22Rv1 (cell line): ENCODE data around the gene MTOR.
A peak's percentile ranks its signal among the peaks of the same experiment; 100 is the strongest.

Source experiments
- H3K27ac ChIP-seq: fragments of 450-650 bp; 2 replicates; pipeline ENCODE4 v1.5.1; 2017
- ZFX ChIP-seq: fragments of 450-650 bp; IDR thresholded peaks from 2 replicates; pipeline ENCODE4 v1.6.1; 2017; ENCODE audit warnings: antibody characterized with exemption, borderline replicate concordance
- TF ChIP-seq, protein P1 (sequence below): fragments of 450-650 bp; IDR thresholded peaks from 2 replicates; pipeline ENCODE4 v1.5.1; 2017; ENCODE audit warnings: mild to moderate bottlenecking

The MTOR gene

DNA sequence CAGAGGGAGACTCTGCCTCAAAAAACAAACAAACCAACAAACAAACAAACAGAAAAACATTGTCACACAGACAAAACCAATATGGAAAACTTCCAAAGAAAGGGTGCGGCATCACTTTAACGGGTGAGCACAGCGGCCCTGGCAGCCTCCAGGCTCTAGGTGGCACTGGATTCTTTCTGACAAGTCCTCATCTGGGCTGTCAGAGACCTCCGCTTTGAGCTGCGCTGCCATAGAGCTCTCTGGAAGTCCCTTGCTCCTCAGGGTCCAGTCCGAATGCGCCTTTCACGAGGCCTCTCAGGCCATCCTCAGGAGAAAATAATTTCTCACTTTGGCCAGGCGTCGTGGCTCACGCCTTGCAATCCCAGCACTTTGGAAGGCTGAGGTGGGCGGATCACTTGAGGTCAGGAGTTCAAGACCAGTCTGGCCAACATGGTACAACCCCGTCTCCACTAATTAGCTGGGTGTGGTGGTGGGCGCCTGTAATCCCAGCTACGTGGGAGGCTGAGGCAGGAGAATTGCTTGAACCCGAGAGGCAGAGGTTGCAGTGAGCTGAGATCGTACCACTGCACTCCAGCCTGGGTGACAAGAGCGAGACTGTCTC, 198.3 kb downstream of the MTOR start:
- H3K27ac ChIP-seq = peak overlapping the region; percentile 37; the same call in 1 of the 2 replicates
- TF ChIP-seq, protein P1, sequence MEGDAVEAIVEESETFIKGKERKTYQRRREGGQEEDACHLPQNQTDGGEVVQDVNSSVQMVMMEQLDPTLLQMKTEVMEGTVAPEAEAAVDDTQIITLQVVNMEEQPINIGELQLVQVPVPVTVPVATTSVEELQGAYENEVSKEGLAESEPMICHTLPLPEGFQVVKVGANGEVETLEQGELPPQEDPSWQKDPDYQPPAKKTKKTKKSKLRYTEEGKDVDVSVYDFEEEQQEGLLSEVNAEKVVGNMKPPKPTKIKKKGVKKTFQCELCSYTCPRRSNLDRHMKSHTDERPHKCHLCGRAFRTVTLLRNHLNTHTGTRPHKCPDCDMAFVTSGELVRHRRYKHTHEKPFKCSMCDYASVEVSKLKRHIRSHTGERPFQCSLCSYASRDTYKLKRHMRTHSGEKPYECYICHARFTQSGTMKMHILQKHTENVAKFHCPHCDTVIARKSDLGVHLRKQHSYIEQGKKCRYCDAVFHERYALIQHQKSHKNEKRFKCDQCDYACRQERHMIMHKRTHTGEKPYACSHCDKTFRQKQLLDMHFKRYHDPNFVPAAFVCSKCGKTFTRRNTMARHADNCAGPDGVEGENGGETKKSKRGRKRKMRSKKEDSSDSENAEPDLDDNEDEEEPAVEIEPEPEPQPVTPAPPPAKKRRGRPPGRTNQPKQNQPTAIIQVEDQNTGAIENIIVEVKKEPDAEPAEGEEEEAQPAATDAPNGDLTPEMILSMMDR = peak; percentile 56

DNA sequence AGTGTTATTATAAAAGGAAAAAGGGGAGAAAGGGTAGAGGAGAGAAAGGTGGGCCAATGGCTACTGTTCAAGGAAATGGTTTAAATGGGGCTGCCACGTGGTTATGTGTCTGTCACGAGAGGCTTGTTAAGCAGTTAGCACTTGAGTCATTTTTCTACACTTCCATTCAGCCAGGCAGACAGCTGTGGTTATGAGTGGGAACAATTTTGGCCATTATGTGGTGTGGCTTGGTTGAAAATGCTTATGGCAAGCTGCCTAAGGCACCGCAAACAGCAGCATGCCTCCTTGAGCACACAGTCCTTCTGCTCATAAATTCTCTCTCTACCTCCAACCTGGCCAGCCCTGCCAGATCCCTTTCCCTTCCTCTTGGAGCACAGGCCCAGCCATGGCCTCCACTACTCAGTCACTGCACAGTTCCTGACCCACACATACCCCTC, 199.4 kb downstream of the MTOR start:
- TF ChIP-seq ZFX = no peak
- TF ChIP-seq, protein P1 = no peak
- H3K27ac ChIP-seq = peak overlapping the region; percentile 37; the same call in 1 of the 2 replicates

DNA sequence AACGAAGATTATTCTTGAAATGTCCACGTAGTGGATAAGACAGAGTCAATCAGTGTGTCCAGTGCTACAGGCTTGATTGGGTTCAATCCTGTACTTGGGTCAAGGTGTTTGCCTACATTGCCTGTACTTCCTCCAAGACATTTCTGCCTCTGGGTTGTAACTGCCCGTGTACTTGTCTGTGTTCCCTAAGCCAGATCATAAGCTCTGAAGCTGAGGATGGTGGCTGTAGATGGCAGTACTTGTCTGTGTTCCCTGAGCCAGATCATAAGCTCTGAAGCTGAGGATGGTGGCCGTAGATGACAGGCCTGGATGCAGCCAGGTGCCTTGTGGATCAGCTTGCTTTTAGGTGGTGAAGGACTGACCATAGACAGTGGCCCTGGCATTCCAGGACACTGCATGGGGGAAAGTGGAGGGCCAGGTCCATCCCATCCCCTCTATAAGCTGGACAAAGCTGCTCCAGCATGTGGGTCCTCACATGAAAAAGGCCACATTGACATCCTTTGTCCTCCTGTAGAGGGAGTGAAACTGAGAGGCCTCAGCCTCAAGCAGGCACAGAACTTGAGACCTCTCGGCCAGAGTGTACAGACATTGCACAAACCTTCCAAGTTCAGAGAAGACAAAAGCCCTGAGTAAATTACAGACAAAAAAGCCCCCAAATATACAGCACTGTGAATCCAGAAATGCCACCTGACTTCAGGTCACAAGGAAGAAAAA, 200.5 kb downstream of the MTOR start:
- TF ChIP-seq, protein P1 = no peak
- no peak for TF ChIP-seq ZFX
- peak overlapping the region; percentile 78 for H3K27ac ChIP-seq

DNA sequence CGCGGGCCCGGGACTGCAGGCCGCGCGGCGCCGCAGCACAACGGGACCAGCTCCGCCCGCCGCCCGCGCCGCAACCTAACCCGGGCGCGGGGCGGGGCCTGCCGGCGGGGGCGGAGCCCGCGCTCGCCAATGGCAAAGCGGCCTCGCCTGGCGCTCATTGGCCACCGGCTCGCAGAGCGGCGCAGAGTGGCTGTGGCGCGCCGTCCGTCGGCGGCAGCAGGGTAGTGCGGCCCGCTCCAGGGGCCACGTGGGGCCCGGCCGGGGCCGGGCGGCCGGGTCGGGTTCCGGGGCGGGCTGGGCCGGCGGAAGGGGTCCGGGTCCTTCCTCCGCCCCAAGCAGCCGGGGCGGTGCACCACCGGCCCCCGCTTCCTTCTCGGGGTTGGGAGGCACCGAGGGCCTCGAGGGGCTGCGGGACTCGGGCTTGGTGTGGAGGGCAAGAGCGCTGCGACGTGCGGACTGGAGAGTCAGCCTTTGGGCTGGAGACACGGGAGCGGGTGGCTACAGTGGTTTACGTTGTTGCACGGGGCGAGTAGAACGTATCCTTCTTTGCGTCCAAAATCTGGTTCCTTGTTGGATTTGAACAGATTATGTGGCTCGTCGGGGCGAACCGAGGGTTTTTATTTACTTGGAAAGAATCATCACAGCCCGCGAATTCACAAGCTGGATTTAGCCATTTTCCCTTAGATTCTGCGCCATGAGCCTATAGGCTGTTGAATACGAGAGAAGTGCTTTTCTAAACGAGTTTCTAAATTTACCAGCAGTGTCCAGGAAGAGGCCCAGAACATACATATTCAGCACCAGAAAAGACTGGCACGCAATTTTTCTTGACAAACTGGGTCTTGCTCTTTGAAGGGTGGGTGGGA, 202.2 kb downstream of the MTOR start, which contains the start of gene SRM:
Gene SRM, minus strand, starts transcription at position 51 of the 863 bp plus-strand sequence. CDS start 75 bp downstream, outside the sequence.
- TF ChIP-seq ZFX = no peak
- TF ChIP-seq, protein P1 = peak; percentile 29; the same call in 1 of the 2 replicates
- peak within 1 kb of the TSS; percentile 78 for H3K27ac ChIP-seq

DNA sequence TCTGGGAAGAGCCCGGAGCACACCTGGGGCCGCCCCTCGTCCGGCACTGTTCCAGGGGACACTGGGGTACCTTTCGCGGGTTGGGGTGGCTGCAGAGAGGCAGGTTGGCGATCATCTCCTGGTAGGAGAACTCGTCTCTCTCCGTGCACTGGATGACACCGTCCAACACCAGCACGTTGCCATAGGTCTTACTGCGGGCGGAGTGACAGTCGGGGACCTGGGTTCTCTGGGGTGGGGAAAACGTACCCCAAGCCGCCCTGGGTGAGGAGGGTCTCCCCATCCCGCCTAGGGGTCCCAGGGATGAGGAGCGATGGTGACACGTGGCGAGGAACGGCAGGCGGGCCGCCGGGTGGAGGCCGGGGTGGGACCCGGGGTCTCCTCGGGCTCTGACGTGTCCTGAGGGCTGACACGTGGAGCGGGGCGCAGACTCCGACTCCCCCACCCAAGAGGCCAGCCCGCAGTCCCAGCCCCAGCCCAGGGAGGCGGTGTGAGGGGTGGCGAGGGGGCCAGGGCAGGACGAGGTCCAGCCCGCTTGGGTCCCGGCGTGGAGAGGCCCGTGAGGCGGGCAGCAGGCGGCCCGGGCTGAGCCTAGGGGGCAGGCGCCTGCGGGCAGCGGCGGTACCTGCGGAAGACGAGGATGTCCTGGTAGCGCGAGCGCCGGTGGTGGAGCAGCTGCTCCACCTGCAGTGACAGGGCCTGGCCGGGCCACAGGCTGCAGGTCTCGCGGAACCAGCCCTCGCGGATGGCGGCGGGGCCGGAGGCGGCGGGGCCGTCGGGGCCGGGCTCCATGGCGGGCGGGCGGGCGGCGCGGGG, 203.0 kb downstream of the MTOR start:
- TF ChIP-seq, protein P1 = no peak
- TF ChIP-seq ZFX = no peak
- peak overlapping the region; percentile 78 for H3K27ac ChIP-seq

DNA sequence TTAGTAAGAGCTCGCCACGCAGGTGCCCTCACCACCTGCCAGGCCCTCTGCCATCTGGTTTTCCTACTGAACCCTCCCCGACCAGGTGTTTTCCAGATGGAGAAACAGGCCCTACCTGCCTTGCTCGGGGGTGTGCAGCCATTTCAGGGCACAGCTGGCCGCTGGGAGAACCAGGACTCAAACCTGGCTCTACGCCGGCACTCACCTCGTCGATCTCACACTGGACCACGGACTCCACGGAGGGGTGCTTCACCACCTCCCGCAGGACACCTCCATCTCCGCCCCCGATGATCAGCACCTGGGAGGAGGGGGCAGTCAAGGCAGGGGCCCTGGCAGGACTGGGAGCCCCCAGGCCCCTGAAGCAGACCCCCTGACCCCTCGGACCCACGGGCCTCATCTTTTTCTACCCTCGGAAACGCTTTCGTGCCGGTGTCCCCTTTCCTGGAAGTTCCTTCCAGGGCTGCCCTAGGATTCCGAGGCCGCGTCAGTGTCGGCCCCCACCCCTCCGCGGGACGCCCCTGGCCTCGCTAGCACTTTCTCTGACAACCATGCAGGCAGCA, 203.7 kb downstream of the MTOR start:
- TF ChIP-seq, protein P1 = no peak
- TF ChIP-seq ZFX = no peak
- H3K27ac ChIP-seq = peak overlapping the region; percentile 78
